SKM-1 treated with dmso at 0.1 percent for 144 hours (cell line): ENCODE measurements around the gene BCAS1.

Experiments used
- DNase-seq: peaks from one replicate; lab custom pipeline; 2025; ENCODE audit not compliant: unreplicated experiment; lab: John Stamatoyannopoulos, UW

BCAS1 gene

DNA sequence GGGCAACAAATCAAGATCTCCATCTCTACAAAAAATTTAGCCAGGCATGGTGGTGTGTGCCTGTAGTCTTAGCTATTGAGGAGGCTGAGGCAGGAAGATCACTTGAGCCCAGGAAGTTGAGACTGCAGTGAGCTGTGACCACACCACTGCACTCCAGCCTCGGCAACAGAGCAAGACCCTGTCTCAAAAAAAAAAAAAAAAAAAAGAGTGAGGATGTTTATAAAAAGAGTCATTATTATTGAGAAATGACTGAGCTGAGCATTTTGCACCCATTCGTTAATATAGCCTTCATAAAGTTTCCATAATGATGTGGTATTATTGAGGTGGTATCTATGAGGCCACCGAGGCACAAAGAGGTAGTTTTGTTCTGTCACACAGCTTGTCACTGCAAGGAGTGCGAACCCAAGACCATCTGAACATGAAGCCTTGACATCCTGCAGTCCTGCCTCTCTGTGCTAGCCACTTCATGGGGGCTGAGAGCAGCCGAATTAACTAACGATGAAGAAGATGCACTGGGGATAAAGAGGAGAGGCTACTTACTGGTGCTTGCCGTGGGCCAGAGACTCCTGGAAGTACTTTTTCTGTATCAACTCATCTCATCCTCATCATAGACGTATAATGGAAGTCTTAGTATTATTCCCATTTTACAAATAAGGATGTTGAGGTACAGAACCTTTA is 175.5 kb downstream of the BCAS1 start:
- no peak for DNase-seq
